MG63 (cell line): Measurements from ENCODE around the gene GALNTL6. TPM values are rescaled to one million over a fixed set of nuclear protein-coding genes. Genes with fewer than 3 reads are reported as not detected.
"Not testable (repeated sequence)": the region's sequence is repeated elsewhere in the genome, so short reads cannot be mapped to it uniquely, and the experiment has no call there.

Source experiments
- DNase-seq: peaks from one replicate; pipeline ENCODE4 v3.0.0-alpha.2; 2020
- H3K27me3 ChIP-seq: fragments of 250-450 bp; sonication (Bioruptor Pico); 2 replicates; pipeline ENCODE4 v1.5.1; 2020; ENCODE audit warnings: mild to moderate bottlenecking, moderate library complexity
- H3K36me3 ChIP-seq: fragments of 250-450 bp; sonication (Bioruptor Pico); 2 replicates; pipeline ENCODE4 v1.5.1; 2020; ENCODE audit warnings: mild to moderate bottlenecking, moderate library complexity
- H3K4me3 ChIP-seq: fragments of 250-450 bp; sonication (Bioruptor Pico); 2 replicates; pipeline ENCODE4 v1.5.1; 2020; ENCODE audit warnings: mild to moderate bottlenecking, moderate library complexity
- H3K9me3 ChIP-seq: fragments of 250-450 bp; sonication (Bioruptor Pico); 2 replicates; pipeline ENCODE4 v1.5.1; 2020; ENCODE audit warnings: mild to moderate bottlenecking, moderate library complexity
- total RNA-seq: library from RNA; depleted of rRNA; stranded (reverse); fragments of >200 nt; shearing (Covaris generic); gene quantifications from 2 replicates; pipeline ENCODE4 v1.2.3, GENCODE V29; 2014; ENCODE audit warnings: low replicate concordance

The GALNTL6 gene
- total RNA-seq, 1 experiment from 2014 or later = not detected

DNA sequence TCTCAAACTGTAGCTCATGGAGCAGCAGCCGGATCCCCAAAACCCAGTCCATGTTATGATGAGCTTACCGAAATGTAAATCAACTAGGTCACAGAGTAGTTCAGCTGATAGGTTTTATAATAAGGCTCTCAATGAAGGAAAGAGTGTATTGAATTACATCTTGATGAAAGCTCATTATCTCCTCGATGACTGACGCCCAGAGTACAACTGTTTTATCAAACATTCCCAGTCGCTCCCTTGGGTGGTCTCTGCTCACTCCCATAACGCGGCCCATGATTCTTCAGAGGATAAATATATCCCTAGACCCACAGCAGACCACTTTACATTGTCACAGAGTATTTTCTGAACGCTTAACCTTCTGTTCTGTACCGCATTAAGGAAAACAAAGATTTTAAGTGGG lies 903.1 kb downstream of the GALNTL6 start:
- H3K27me3 ChIP-seq = no peaks in the 10 kb centered on the region
- DNase-seq = no peak
- no peaks in the 10 kb centered on the region for H3K36me3 ChIP-seq
- no peak overlapping the region for H3K4me3 ChIP-seq
- H3K9me3 ChIP-seq = no peaks in the 10 kb centered on the region

DNA sequence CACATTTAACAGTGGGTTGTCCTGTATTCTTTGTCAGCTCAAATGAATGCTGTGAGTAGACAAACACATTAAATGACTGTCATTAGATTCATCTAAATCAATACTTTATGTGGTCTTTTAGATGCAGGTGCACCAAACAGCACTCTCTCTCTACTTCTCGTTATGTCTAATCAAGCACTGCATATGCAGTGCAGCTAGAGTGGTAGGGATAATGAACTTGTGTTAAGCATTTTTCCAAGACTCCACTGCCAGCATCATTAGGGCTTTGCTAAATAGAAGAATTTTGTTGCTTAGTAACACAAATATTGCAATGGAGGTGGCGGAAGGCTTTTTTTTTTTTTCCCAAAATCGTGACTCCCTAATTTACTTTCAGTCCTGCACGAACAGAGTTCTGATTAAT lies 908.5 kb downstream of the GALNTL6 start:
- Histone ChIP-seq H3K9me3 (no peaks in the 10 kb centered on the region), H3K36me3 (no peaks in the 10 kb centered on the region), H3K4me3 (no peak overlapping the region), H3K27me3 (no peaks in the 10 kb centered on the region)
- no peak for DNase-seq

DNA sequence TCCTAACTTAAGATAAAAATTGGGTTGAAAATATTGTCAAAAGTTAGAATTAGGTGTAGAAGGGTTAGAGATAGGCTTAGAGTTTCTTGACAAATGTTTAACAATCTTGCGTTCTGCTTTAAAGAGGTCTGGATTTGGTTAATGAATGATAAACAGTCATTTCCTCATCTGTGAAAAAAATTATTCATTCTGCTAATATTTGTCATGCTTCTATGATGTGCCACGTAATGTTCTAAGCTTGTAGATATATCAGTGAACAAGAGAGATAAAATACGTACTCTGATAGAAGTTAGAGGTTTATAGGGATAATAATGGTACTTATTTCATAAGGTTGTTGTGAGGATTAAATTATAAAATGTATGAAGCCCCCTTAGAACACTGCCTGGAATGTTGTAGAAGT lies 912.4 kb downstream of the GALNTL6 start:
- Histone ChIP-seq H3K27me3 (no peaks in the 10 kb centered on the region), H3K4me3 (no peak overlapping the region), H3K9me3 (no peaks in the 10 kb centered on the region), H3K36me3 (no peaks in the 10 kb centered on the region)
- DNase-seq = no peak

DNA sequence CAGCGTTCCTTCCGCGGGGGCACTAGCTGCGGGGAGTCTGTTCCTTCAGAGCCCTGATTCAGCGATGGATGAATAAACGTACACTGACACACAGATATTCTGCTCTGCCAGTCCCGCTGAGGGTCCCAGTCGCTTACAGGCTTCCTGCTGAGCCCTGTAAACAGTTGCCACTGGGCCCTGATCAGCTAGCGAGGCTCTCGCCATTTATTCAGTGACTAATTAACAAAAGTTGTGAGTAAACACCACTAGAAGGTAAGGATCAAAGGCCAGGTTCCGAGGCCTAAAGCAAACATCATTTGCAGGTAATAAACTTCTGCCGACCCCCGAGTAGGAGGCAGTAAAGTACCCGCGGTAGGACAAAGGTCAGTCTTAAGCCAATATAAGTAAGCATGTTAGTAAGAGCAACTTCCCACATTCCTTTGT lies 912.8 kb downstream of the GALNTL6 start:
- Histone ChIP-seq H3K9me3 (no peaks in the 10 kb centered on the region), H3K4me3 (no peak overlapping the region), H3K36me3 (no peaks in the 10 kb centered on the region), H3K27me3 (no peaks in the 10 kb centered on the region)
- no peak for DNase-seq

DNA sequence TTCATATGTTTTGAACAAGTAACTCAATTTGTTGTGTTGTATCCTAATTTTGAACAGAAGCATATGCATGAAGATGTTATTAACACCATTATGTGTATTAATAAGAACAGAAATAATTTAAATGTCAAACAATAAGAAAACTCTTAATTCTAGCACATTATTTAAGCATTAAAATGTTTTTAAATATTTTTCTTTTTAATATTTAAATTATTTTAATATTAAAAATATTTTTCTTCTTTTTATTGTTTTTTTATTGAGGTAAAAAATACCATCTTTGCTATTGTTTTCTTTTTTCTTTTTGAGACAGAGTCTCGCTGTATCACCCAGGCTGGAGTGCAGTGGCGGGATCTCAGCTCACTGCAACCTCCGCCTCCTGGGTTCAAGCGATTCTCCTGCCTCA lies 914.4 kb downstream of the GALNTL6 start:
- DNase-seq = no peak
- no peaks in the 10 kb centered on the region for H3K27me3 ChIP-seq
- no peaks in the 10 kb centered on the region for H3K36me3 ChIP-seq
- no peaks in the 10 kb centered on the region for H3K9me3 ChIP-seq
- no peak overlapping the region for H3K4me3 ChIP-seq

DNA sequence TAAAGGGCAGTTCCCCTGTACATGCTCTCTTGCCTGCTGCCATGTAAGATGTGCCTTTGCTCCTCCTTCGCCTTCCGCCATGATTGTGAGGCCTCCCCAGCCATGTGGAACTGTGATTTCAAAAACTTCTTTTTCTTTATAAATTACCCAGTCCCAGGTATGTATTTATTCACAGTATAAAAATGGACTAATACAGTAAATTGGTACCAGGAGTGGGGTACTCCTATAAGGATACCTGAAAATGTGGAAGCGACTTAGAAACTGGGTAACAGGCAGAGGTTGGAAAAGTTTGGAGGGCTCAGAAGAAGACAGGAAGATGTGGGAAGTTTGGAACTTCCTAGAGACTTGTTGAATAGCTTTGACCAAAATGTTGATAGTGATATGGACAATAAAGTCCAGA lies 920.4 kb downstream of the GALNTL6 start:
- H3K27me3 ChIP-seq, H3K4me3 ChIP-seq, DNase-seq, H3K36me3 ChIP-seq, H3K9me3 ChIP-seq: not testable (repeated sequence)

DNA sequence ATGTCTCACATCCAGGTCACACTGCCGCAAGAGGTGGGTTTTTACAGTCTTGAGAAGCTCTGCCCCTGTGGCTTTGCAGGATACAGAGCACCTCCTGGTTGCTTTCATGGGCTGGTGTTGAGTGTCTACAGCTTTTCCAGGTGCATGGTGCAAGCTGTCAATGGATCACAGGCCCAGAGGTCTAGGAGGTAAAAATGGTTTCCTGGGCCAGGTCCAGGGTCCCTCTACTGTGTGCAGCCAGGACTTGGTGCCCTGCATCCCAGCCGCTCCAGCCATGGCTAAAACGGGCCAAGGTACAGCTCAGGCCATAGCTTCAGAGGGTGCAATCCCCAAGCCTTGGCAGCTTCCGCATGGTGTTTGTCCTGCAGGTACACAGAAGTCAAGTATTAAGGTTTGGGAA lies 921.4 kb downstream of the GALNTL6 start:
- no peaks in the 10 kb centered on the region for H3K36me3 ChIP-seq
- no peak overlapping the region for H3K4me3 ChIP-seq
- no peak for DNase-seq
- H3K9me3 ChIP-seq = no peaks in the 10 kb centered on the region
- H3K27me3 ChIP-seq = no peaks in the 10 kb centered on the region

DNA sequence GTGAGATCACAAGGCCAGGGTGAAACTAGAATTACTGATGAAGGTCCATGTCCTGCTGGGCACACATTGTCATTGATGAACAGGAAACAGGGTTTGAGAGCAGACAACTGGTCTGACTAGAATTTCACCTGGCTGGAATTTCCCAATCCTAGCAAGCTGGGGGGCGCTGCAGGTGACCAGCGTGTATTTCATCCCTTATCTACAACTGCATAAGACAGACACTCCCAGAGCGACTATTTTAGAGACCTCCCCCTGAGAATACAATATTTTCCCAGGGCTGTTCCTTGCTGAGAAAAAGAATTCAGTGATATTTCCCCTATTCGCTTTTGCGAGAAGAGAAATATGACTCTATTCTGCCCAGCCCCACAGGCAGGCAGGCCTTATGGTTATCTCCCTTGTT lies 922.8 kb downstream of the GALNTL6 start:
- no peak for DNase-seq

DNA sequence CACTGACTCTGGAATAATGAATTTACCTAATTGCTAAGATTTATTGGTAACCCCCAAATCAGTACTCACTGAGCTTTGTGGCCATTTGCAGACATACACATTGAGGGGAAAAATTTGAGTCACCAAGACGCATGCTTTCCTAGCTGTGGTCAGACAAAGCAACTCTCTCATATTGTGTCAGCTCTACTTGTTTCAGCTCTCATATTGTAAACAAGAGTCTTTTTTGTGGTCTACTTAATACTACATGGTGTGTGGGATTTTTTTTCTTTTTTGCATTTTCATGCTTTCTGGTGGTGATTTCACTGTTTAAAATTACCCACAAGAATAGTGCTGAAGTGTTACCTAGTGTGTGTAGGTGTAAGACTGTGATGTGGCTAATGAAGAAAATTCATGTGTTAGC lies 927.2 kb downstream of the GALNTL6 start:
- no peaks in the 10 kb centered on the region for H3K27me3 ChIP-seq
- no peaks in the 10 kb centered on the region for H3K36me3 ChIP-seq
- DNase-seq = no peak
- no peak overlapping the region for H3K4me3 ChIP-seq
- H3K9me3 ChIP-seq = no peaks in the 10 kb centered on the region

More for the DNA sequence above, 922.8 kb downstream of the GALNTL6 start:
- H3K4me3 ChIP-seq = no peak overlapping the region
- H3K9me3 ChIP-seq = no peaks in the 10 kb centered on the region
- H3K36me3 ChIP-seq = no peaks in the 10 kb centered on the region
- no peaks in the 10 kb centered on the region for H3K27me3 ChIP-seq

DNA sequence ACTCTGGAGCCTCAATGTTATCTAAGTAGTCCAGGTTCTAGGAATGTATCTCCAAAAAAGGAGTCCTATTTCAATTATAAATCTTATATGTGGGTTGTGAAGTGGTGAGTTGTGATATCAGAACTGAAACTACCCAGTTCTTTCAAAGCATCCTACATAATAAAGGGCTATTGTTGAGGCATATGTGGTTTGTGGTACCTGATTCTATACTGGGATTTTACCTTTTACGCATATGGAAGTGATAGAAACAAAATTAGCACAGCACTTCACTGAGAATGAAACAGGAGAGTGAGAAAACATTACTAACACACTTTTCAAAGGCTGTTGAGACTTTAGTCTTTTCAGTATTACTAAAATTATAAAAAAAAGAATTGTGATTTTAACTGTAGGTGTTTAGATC lies 937.7 kb downstream of the GALNTL6 start:
- no peaks in the 10 kb centered on the region for H3K36me3 ChIP-seq
- H3K9me3 ChIP-seq = no peaks in the 10 kb centered on the region
- H3K27me3 ChIP-seq = no peaks in the 10 kb centered on the region
- no peak overlapping the region for H3K4me3 ChIP-seq
- no peak for DNase-seq

DNA sequence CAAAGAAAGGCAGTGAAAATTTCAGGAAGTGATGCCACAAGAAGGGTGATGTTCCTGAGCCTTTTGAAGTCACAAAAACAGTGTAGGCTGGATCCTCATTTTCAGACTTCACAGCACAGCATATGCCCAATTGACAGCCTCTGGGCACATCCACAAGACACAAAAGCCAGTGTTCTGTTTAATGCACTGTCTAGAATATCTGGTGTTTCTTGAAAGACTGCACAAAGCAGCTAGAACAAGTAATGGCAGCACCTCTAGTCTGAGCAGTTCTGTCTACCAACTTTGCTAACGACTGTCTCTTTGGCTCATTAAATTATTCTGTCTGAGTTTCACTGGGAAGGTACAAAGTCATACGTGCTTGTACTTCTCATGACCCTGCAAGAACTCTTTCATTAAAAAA lies 938.3 kb downstream of the GALNTL6 start:
- DNase-seq = no peak
- Histone ChIP-seq H3K9me3 (no peaks in the 10 kb centered on the region), H3K4me3 (no peak overlapping the region), H3K27me3 (no peaks in the 10 kb centered on the region), H3K36me3 (no peaks in the 10 kb centered on the region)

DNA sequence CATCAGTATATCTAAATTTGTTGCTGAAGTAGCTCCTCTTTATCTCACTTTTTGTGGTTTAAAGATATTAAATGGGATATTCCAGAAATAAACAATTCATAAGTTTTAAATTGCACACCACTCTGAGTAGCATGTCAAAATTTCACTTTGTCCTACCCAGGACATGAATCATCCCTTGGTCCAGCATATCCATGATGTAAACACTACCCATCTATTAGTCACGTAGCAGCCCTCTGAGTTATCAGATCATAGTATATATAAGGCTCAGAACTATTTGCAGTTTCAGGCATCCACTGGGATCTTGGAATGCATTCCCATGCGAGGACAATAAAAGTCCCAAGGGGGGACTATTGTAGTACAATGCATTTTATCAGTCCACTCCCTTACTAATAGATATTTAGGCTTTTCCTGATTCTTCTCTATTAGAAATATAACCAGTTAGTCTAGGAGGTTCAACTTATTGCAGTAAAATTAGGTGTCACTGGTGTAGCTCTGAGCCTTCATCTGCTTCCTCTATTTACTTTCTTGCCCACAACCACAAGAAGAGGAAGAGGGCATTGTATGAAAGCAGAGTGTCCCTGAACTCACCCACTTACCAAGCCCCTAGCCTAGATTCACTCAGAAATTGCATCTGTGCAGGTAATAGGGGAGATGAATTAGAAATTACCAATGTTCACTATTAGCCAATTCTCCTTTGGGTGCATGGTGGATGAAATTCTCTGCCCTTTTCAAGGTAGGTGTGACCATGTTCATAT lies 945.6 kb downstream of the GALNTL6 start:
- Histone ChIP-seq H3K9me3 (0 out of 2 replicates have a peak, but pooled peaks cover 2% of the 10 kb centered on the region), H3K36me3 (no peaks in the 10 kb centered on the region), H3K4me3 (no peak overlapping the region), H3K27me3 (no peaks in the 10 kb centered on the region)
- peak; percentile 4 for DNase-seq

DNA sequence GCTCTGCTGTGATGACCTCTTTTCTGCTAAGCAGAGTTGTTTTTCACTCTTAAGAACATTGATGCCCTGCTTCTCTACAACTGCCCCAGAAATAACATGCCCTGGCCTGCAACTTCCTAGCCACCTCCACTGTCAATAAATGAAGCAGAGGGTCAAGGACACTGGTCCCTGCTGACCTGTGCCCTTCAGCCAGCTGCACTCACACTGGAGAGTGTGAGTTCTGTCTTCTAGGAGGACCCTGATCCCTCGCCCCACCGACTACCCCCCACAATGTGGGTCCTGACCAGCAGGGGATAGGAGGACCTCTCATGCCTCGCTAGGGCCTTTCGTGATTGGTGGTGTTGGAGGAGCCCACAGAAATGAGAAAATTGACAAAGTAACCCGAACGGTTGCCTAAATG lies 947.3 kb downstream of the GALNTL6 start:
- H3K36me3 ChIP-seq = no peaks in the 10 kb centered on the region
- no peak for DNase-seq
- no peaks in the 10 kb centered on the region for H3K27me3 ChIP-seq
- 0 out of 2 replicates have a peak, but pooled peaks cover 2% of the 10 kb centered on the region for H3K9me3 ChIP-seq
- no peak overlapping the region for H3K4me3 ChIP-seq

DNA sequence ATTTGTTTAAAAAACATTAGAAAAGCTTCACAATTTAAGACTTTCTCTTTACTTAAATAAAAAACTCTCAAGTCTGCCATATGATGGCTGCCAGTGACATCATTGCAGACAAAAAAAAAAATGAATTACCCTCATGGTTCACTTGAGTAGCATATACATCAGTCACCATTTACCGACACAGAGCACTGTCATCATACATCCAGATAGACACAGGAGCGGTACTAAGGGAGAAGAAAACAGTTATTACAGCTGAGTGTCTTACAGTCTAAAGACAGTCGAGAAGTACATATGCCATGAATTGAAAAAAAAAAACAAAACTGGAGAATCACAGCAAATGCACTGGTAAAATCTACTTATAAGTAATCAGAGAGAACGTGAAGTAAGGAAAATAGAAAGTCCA lies 949.7 kb downstream of the GALNTL6 start:
- no peaks in the 10 kb centered on the region for H3K36me3 ChIP-seq
- no peak overlapping the region for H3K4me3 ChIP-seq
- no peaks in the 10 kb centered on the region for H3K27me3 ChIP-seq
- DNase-seq = no peak
- 0 out of 2 replicates have a peak, but pooled peaks cover 2% of the 10 kb centered on the region for H3K9me3 ChIP-seq

DNA sequence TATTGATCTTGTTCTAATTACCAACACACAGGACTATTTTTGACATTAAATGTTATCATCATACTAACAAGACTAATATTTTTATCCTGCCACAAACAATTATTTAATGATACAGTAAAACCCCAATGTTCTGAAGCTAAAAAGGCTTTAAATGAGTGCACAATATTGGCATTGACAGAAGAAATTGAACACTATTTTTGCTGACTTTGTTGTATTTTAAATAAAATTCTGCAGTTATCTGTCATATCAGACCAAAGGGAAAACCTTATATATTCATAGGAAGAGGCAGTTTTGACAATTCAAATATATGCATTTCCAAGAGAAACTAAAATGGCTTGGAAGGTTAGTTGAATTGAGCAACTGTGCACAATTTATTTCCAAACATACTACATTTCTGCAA lies 957.6 kb downstream of the GALNTL6 start:
- Histone ChIP-seq H3K9me3 (no peaks in the 10 kb centered on the region), H3K4me3 (no peak overlapping the region), H3K36me3 (no peaks in the 10 kb centered on the region), H3K27me3 (no peaks in the 10 kb centered on the region)
- DNase-seq = no peak

DNA sequence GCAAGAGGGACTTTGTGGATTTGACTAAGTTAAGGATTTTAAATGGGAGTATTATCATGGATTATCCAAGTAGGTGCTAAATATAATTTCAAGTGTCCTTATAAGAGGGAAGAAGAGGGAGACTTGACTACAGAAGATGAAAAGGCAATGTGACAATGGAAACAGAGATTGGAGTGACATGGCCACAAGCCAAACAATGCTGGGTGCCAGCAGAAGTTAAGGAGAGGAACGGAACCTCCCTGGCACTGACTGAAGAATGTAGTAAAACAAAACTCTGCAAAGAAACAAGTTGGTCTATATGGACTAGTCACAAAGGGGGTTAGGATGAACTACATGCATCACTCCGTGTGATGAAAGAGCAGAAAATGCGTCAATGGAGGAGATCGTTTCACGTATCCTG lies 959.6 kb downstream of the GALNTL6 start:
- H3K36me3 ChIP-seq = no peaks in the 10 kb centered on the region
- no peaks in the 10 kb centered on the region for H3K9me3 ChIP-seq
- no peak for DNase-seq
- H3K27me3 ChIP-seq = no peaks in the 10 kb centered on the region
- H3K4me3 ChIP-seq = no peak overlapping the region

DNA sequence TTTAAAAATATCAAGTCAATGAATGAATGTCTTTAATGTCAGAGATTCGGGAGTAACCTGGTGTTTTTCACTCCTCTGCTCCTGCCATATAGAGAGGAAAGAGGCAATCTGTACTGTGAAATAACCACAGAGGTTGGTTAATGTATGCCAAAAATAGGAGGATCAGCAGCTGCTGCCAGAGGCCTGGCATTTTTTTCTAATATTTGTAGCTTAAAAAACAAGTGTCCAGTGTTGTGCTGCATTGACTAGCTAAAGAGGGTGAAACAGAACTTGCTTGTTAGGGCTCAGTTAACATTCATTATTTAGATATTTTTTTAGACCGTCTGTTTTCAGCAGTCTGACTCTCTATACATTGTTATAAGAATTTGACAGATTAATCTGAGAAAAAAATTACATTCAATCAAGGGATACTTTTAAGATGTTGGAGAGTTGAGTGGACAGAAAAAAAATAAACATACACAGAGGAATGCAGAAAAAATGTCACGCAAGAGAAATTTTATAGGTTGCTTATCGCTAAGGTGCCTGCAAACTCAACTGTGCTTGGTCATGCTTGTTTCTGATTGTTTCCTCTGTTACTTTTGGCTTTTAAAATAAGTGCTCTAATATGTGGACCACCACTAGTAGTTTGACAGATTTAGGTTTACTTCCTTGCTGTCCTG lies 963.1 kb downstream of the GALNTL6 start:
- Histone ChIP-seq H3K27me3 (no peaks in the 10 kb centered on the region), H3K36me3 (no peaks in the 10 kb centered on the region), H3K4me3 (no peak overlapping the region), H3K9me3 (no peaks in the 10 kb centered on the region)
- DNase-seq = no peak
